Heart left ventricle (tissue), 16 donors: ENCODE measurements around the gene HIBADH. TPM values are rescaled to one million over a fixed set of nuclear protein-coding genes. Genes with fewer than 3 reads are reported as not detected.

Experiments used
- ATAC-seq, 4 donors: fragments of 200-7000 bp; cut with Tn5 transposase; one replicate each; pipeline ENCODE4 v1.9.1; 2020 to 2022; ENCODE audit warnings: moderate library complexity in 4 of 4, mild to moderate bottlenecking in 3 of 4, moderate number of reproducible peaks in 1 of 4
- DNase-seq, 5 donors: peaks; one replicate each; pipeline ENCODE4 v3.0.0-alpha.2; 2020
- H3K27ac ChIP-seq, 12 donors: fragments of 200-600 bp; sonication (generic) in 4 of 12; one replicate each; pipeline versions ENCODE4 v1.5.0 to v1.8.0; 2016 to 2022; ENCODE audit warnings: mild to moderate bottlenecking in 2 of 12
- H3K27me3 ChIP-seq, 9 donors: fragments of 200-600 bp; sonication (generic) in 2 of 9; one replicate each; pipeline versions ENCODE4 v1.5.1 to v1.8.0; 2016 to 2022; ENCODE audit warnings: mild to moderate bottlenecking in 3 of 9
- H3K36me3 ChIP-seq, 9 donors: fragments of 200-600 bp; sonication (generic) in 2 of 9; one replicate each; pipeline versions ENCODE4 v1.5.0 to v1.8.0; 2018 to 2022; ENCODE audit warnings: mild to moderate bottlenecking in 2 of 9
- H3K4me1 ChIP-seq, 12 donors: fragments of 200-600 bp; sonication (generic) in 4 of 12; one replicate each; pipeline versions ENCODE4 v1.5.0 to v1.8.0; 2016 to 2022; ENCODE audit warnings: mild to moderate bottlenecking in 3 of 12
- H3K4me3 ChIP-seq, 12 donors: fragments of 200-600 bp; sonication (generic) in 4 of 12; one replicate each; pipeline versions ENCODE4 v1.5.0 to v1.8.0; 2017 to 2022; ENCODE audit warnings: mild to moderate bottlenecking in 9 of 12, moderate library complexity in 4 of 12
- H3K9me3 ChIP-seq, 12 donors: fragments of 200-600 bp; sonication (generic) in 4 of 12; one replicate each; pipeline versions ENCODE4 v1.5.0 to v1.8.0; 2016 to 2022; ENCODE audit warnings: mild to moderate bottlenecking in 1 of 12
- POLR2A ChIP-seq, 2 donors: fragments of 450-650 bp; IDR thresholded peaks; one replicate each; pipeline ENCODE4 v1.6.1; 2017; ENCODE audit warnings: antibody characterized with exemption in 2 of 2, mild to moderate bottlenecking in 2 of 2, moderate library complexity in 2 of 2
- WGBS, 4 donors: extraction: QIAGEN DNeasy Blood & Tissue Kit in 2 of 4; methylation state at CpG; one replicate each; pipeline versions ENCODE4 v1.1.5 to v1.1.7; 2013 to 2018; 5-methylcytosine and 5-hydroxymethylcytosine counted together
- intact Hi-C, 10 donors: fragments of 100-400 bp; cut with DNase I; formaldehyde crosslinking; loops; one replicate each; pipeline versions ENCODE4 v1.11.1 to v1.14.2; 2022
- polyA plus RNA-seq, 2 donors: library from polyadenylated mRNA; stranded (reverse); fragments of 200-250 nt; gene quantifications; one replicate each; pipeline ENCODE4 v1.2.3, GENCODE V29; 2013
- total RNA-seq, 9 donors: library from RNA; depleted of rRNA in 2 of 9; stranded (reverse); fragments of >200 nt in 2 of 9; fragmentation: NEBNext Ultra II Directional in 3 of 9; extraction: Animal tissue kit (Norgen Biotek cat#: 25700) in 3 of 9; gene quantifications; one replicate each; pipeline versions ENCODE4 v1.1.0 to v1.2.4, GENCODE V29; 2016 to 2023
- TF ChIP-seq, protein P1 (sequence below), 12 donors: fragments of 200-600 bp; sonication (generic) in 4 of 12; IDR thresholded peaks; one replicate each; pipeline versions ENCODE4 v1.5.0 to v1.8.0; 2018 to 2022; ENCODE audit warnings: antibody characterized with exemption in 12 of 12, mild to moderate bottlenecking in 5 of 12
- donor health status: ischemic (EF 13 %, LVEDD 7.1; RV severe dilation, severe dysfunction).
- donor health status: healthy with polysubstance abuse.
- donor health status: DM: no; HTN: yes; CAD: no.
- donor health status: DM: no; HTN: no; CAD: no.
- donor health status: ischemic (EF 25% LVEDD 6.9; RV normal size, moderate dysfunction).
- donor health status: ischemic (EF 25% LVEDD 5.7; RV mildly dilated, moderate dysfunction).
- donor health status: healthy.
- donor health status: DM: yes; HTN: yes; CAD: no.
- donor health status: ischemic (EF 35%, LVEDD 5.7; RV mildly dilated, moderate dysfunction).
- donor health status: nonischemic (EF 11% LVEDD 7.7; RV severe dilation, severe dysfunction).
- donor health status: DM: yes; HTN: yes; CAD: no.
- donor health status: PGD.
- donor health status: ischemic (EF 29% LVEDD 5.4; RV normal size, mild dysfunction).
- donor health status: nonischemic (EF 23%, LVEDD 6.1; RV moderate dilation, normal function).

Gene HIBADH
- total and polyA plus RNA-seq, 11 donors = 34.4 to 107 (median 69.3) TPM

DNA sequence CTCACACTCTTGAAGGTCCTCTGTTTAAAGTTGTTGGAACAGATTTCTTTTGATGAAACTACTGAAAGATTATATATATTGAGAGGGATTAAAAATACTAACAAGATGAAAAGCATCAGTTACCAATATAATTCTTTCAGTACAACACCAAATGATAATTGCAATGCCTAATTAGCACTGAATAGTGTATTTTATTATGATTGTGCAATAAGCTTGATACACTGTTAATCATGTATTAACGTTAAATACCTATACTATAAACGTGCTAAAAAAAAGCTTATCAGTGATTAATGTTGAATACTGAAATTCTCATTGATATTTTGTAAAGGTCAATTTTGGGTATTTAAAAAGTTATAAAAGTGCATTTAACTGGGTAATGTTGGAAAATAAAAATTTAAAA, 61.5 kb downstream of the HIBADH start:
- Histone ChIP-seq H3K4me1 (no peaks in the 10 kb centered on the region), H3K4me3 (no peak overlapping the region), H3K27me3 (no peaks in the 10 kb centered on the region), H3K36me3 (no peaks in the 10 kb centered on the region), H3K27ac (no peak overlapping the region), H3K9me3 (no peaks in the 10 kb centered on the region)
- 96 to 98% (median 97%) methylated on average over 2 of the region's 2 CpGs for WGBS, 4 donors
- ATAC-seq = no peak
- DNase-seq = no peak
- TF ChIP-seq, protein P1, sequence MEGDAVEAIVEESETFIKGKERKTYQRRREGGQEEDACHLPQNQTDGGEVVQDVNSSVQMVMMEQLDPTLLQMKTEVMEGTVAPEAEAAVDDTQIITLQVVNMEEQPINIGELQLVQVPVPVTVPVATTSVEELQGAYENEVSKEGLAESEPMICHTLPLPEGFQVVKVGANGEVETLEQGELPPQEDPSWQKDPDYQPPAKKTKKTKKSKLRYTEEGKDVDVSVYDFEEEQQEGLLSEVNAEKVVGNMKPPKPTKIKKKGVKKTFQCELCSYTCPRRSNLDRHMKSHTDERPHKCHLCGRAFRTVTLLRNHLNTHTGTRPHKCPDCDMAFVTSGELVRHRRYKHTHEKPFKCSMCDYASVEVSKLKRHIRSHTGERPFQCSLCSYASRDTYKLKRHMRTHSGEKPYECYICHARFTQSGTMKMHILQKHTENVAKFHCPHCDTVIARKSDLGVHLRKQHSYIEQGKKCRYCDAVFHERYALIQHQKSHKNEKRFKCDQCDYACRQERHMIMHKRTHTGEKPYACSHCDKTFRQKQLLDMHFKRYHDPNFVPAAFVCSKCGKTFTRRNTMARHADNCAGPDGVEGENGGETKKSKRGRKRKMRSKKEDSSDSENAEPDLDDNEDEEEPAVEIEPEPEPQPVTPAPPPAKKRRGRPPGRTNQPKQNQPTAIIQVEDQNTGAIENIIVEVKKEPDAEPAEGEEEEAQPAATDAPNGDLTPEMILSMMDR (IDR thresholded peaks at IDR 0.05) = no peak
- no peak for TF ChIP-seq POLR2A (IDR thresholded peaks at IDR 0.05)
- intact Hi-C loops = no loop called here

DNA sequence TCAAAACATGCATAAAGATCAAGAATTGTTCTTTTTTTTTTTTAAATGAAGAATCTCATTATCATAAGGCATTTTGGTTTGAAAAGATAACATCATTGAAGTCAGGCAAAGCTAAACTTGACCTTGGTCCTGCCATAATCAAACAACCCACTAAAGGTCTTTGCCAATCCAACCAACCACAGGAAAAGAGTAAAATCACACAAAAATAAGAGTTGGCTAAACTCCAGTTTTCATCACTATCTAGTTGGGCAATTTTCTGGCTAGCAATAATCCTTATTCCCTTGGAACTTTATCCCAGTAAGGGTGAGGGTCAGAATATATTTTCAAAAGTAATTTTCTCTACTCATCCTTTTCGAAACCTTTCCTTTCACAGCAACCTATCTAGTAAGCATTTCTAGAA, 62.4 kb downstream of the HIBADH start:
- intact Hi-C loops = no loop called here
- Histone ChIP-seq H3K4me1 (no peaks in the 10 kb centered on the region), H3K9me3 (no peaks in the 10 kb centered on the region), H3K36me3 (peaks cover 0 to 4% (median 0%) of the 10 kb centered on the region in 9 donors), H3K27ac (no peak overlapping the region), H3K27me3 (no peaks in the 10 kb centered on the region), H3K4me3 (no peak overlapping the region)
- 95 to 98% (median 97%) methylated on average over 1 of the region's 1 CpG for WGBS, 4 donors
- no peak for DNase-seq
- TF ChIP-seq, protein P1 (IDR thresholded peaks at IDR 0.05) = no peak
- TF ChIP-seq POLR2A (IDR thresholded peaks at IDR 0.05) = no peak
- no peak for ATAC-seq

DNA sequence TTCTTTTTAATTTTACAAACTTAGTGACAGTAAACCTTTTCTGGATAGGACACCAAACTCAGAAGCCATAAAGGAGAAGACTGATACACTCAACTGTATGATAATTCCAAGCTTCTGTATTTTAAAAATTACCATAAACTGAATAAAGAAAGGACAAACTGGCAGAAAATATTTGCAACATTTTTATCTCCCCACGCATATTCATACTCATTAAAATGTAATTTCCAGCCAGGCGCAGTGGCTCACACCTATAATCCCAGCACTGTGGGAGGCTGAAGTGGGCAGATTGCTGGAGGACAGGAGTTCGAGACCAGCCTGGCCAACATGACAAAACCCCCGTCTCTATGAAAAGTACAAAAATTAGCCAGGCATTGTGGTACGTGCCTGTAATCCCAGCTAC, 67.7 kb downstream of the HIBADH start:
- H3K4me1 ChIP-seq = no peaks in the 10 kb centered on the region
- DNase-seq = no peak
- intact Hi-C loops = no loop called here
- no peak overlapping the region for H3K27ac ChIP-seq
- no peak overlapping the region for H3K4me3 ChIP-seq
- ATAC-seq = no peak
- no peak for TF ChIP-seq POLR2A (IDR thresholded peaks at IDR 0.05)
- TF ChIP-seq, protein P1 (IDR thresholded peaks at IDR 0.05) = no peak
- 96 to 99% (median 97%) methylated on average over 5 of the region's 5 CpGs for WGBS, 4 donors
- peaks cover 0 to 10% (median 0%) of the 10 kb centered on the region in 9 donors for H3K36me3 ChIP-seq
- H3K27me3 ChIP-seq = no peaks in the 10 kb centered on the region
- no peaks in the 10 kb centered on the region for H3K9me3 ChIP-seq

DNA sequence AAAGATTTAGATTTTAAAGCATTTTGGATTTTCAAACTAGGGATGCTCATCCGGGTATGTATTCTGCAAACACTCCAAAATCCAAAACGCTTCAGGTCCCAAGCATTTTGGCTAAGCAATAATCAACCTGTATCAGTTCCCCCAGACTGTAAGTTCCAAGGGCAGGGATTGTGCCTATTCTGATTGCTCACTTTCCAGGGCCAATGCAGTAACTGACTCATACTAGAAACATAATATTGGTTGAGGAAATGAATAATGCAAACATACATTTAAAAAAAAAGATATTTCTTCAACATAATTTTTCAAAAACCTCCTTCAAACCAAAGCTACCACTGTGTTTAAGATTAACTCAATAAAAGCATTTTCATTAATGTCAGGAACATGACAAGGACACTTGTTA, 69.5 kb downstream of the HIBADH start:
- no peaks in the 10 kb centered on the region for H3K9me3 ChIP-seq
- H3K27me3 ChIP-seq = no peaks in the 10 kb centered on the region
- H3K27ac ChIP-seq = no peak overlapping the region
- H3K4me1 ChIP-seq = no peaks in the 10 kb centered on the region
- TF ChIP-seq, protein P1 (IDR thresholded peaks at IDR 0.05) = no peak
- no peak for TF ChIP-seq POLR2A (IDR thresholded peaks at IDR 0.05)
- no peak for ATAC-seq
- intact Hi-C loops = no loop called here
- WGBS, 4 donors = 93 to 100% (median 95%) methylated on average over 2 of the region's 2 CpGs
- H3K4me3 ChIP-seq = no peak overlapping the region
- peaks cover 0 to 10% (median 0%) of the 10 kb centered on the region in 9 donors for H3K36me3 ChIP-seq
- no peak for DNase-seq
